ENCODE results near the gene SNX6. TPM values are rescaled to one million over a fixed set of nuclear protein-coding genes. Genes with fewer than 3 reads are reported as not detected.

Gene SNX6
- total RNA-seq (100 to 1,000 TPM; 105 to 119 TPM), polyA plus RNA-seq (ENCODE audit: insufficient read length in 2 of 2) (10 to 100 TPM; 63.0 to 82.2 TPM)
- long read RNA-seq, donor 1, transcript SNX6-201 (14 exons, 2,001 nt): major isoform, 19 of 41 reads
- long read RNA-seq, donor 1, transcript SNX6-202 (13 exons, 3,398 nt): minor isoform, 12 of 41 reads
- long read RNA-seq, donor 1, partial matches to known transcripts: 10 of 41 reads
- long read RNA-seq, donor 1, other reads (novel, unspliced or antisense): 0 of 41 reads
- long read RNA-seq, donor 2, transcript SNX6-201 (14 exons, 2,001 nt): major isoform, 8 of 10 reads
- long read RNA-seq, donor 2, partial matches to known transcripts: 0 of 10 reads
- long read RNA-seq, donor 2, other reads (novel, unspliced or antisense): 0 of 10 reads
- long read RNA-seq, donor 3, transcript SNX6-201 (14 exons, 2,001 nt): minor isoform, 9 of 34 reads
- long read RNA-seq, donor 3, transcript SNX6-202 (13 exons, 3,398 nt): major isoform, 10 of 34 reads
- long read RNA-seq, donor 3, partial matches to known transcripts: 15 of 34 reads
- long read RNA-seq, donor 3, other reads (novel, unspliced or antisense): 0 of 34 reads
- long read RNA-seq, donor 4, transcript SNX6-201 (14 exons, 2,001 nt): major isoform, 25 of 112 reads
- long read RNA-seq, donor 4, transcript SNX6-202 (13 exons, 3,398 nt): minor isoform, 13 of 112 reads
- long read RNA-seq, donor 4, partial matches to known transcripts: 72 of 112 reads
- long read RNA-seq, donor 4, other reads (novel, unspliced or antisense): 0 of 112 reads

DNA sequence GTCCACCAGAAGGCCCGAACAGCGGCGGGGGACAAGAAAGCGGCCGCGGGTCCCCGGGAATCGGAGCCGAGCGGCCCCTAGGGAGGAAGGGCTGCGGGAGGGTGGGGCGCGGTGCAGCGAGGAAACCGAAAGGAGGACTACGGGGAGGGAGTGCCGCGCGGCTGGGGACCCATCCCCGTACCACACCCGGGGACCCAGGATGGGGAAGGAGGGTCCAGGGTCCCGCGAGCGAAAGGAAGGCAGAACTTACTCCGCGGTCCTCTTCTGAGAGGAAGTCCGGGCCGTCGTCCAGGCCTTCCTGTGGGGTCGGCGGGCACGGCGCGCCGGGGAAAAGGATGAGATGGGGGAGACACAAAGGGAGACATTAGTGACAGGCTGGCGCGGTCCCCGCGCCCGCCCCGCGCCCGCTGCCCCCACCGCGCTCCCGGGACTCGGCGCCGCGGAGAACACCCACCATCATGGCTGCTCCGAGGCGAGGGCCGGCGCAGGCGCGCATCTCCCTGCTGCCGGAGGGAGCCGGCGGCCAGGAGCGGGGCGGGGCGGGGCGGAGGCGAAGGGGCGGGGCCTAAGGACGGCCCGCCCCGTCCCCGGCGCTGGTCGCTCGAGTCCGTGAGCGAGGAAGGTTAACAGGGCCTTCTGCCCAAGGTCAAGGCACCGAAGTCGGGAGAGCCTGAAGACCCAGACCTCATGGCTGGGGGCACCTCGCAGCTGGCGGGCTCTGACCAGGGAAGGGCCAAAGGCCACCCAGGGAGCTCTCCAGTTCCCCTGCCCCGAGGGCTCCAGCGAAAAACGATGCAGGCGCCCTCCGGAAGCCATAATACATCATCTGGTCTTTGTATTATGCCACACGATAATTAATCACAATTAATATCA is at the start of gene SNX6:
TSS of gene SNX6 (minus strand) at position 492 of the 873 bp plus-strand sequence. CDS start at position 460, 32 bp downstream.
- DNase-seq (ENCODE audit: low read depth in 4 of 6, low spot score in 6 of 6): peak; percentile 66 to 95 (median 74)
- Histone ChIP-seq H3K4me3 (ENCODE audit: low read depth, low read length) (peak within 1 kb of the TSS; percentile 95), H3K9me3 (ENCODE audit: control insufficient read depth, insufficient read depth, low read length) (no peaks in the 10 kb centered on the region), H3K27me3 (ENCODE audit: control insufficient read depth, insufficient read depth, low read length) (no peaks in the 10 kb centered on the region), H3K36me3 (ENCODE audit: control insufficient read depth, insufficient read depth, low read length) (no peaks in the 10 kb centered on the region), H3K27ac (ENCODE audit: low read depth, low read length) (peak within 1 kb of the TSS; percentile 90), H3K4me1 (ENCODE audit: control insufficient read depth, insufficient read depth, low read length) (peaks cover 9% of the 10 kb centered on the region)
- WGBS (ENCODE audit: insufficient coverage): under 1% methylated on average over 80 of the region's 84 CpGs

DNA sequence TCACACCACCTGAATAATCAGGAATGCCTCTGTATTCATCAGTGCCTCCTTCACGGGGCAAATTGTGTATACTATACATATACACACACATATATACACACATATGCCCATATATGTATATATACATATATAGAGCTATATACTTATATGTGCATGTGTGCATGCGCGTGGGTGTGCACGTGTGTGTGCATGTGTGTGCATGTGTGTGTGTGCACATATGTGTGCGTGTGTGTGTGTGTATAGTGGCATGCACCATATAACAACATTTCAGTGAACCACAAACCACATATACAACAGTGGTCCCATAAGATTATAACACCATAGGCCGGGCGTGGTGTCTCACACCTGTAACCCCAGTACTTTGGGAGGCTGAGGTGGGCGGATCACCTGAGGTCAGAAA is 48.8 kb upstream of the SNX6 start:
- H3K4me1 ChIP-seq (ENCODE audit: control insufficient read depth, insufficient read depth, low read length): no peaks in the 10 kb centered on the region
- H3K4me3 ChIP-seq (ENCODE audit: low read depth, low read length): no peak overlapping the region
- no peaks in the 10 kb centered on the region for H3K36me3 ChIP-seq (ENCODE audit: control insufficient read depth, insufficient read depth, low read length)
- no peaks in the 10 kb centered on the region for H3K27me3 ChIP-seq (ENCODE audit: control insufficient read depth, insufficient read depth, low read length)
- no peak for DNase-seq (ENCODE audit: low read depth in 4 of 6, low spot score in 6 of 6)
- no peaks in the 10 kb centered on the region for H3K9me3 ChIP-seq (ENCODE audit: control insufficient read depth, insufficient read depth, low read length)
- 100% methylated on average over 1 of the region's 8 CpGs for WGBS (ENCODE audit: insufficient coverage)
- H3K27ac ChIP-seq (ENCODE audit: low read depth, low read length): no peak overlapping the region

DNA sequence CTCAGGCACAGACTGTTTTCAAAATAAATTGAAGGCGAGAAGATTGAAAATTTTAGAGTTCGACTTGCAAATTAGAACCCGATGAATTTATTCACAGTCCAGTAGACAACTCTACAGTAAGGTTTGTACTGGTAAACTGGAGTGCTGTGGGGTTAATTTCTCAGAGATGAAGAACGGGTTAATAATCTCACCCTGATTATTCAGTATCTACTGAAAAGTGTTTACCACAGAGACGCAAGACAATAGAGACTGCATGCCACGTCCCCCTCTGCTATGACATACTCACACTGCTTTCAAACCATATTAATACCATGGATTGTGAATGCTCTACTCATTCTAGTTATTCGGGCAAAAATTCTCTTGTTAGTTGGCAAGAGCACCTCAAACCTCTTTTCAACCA is 48.4 kb upstream of the SNX6 start:
- Histone ChIP-seq H3K4me3 (ENCODE audit: low read depth, low read length) (no peak overlapping the region), H3K27ac (ENCODE audit: low read depth, low read length) (no peak overlapping the region), H3K36me3 (ENCODE audit: control insufficient read depth, insufficient read depth, low read length) (no peaks in the 10 kb centered on the region), H3K4me1 (ENCODE audit: control insufficient read depth, insufficient read depth, low read length) (no peaks in the 10 kb centered on the region), H3K27me3 (ENCODE audit: control insufficient read depth, insufficient read depth, low read length) (no peaks in the 10 kb centered on the region), H3K9me3 (ENCODE audit: control insufficient read depth, insufficient read depth, low read length) (no peaks in the 10 kb centered on the region)
- WGBS (ENCODE audit: insufficient coverage): 80% methylated on average over 1 of the region's 7 CpGs
- DNase-seq (ENCODE audit: low read depth in 4 of 6, low spot score in 6 of 6): no peak

DNA sequence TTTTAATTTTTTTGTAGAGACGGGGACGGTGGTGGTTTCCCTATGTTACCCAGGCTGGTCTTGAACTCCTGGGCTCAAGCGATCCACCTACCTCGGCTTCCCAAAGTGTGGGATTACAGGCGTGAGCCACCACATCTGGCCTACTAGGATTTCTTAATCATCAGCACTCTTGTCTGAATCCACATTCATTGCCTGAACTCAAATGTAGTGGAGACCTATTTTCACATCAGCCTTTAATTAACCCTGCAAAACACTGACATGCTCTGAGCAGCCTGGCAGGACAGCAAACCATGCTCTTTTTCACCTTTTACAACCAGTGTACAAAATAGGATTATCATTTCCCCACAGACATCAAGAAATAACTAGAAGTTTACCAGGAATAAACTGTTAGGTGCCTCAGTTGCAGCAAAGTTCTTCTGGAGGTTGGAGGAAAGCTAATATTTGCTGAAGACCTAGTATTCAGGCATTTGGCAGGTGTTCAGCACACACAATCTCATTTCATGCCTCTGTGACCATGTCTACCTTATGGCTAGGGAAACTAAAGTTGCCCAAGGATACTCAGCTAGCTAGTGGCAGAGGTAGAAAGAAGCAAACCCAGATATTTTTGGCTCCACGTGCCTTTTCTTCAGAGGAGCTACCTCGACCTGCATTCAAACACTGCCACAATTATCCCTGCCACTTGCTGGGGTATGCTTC is 46.7 kb upstream of the SNX6 start:
- DNase-seq (ENCODE audit: low read depth in 4 of 6, low spot score in 6 of 6): no peak
- Histone ChIP-seq H3K27me3 (ENCODE audit: control insufficient read depth, insufficient read depth, low read length) (no peaks in the 10 kb centered on the region), H3K36me3 (ENCODE audit: control insufficient read depth, insufficient read depth, low read length) (no peaks in the 10 kb centered on the region), H3K9me3 (ENCODE audit: control insufficient read depth, insufficient read depth, low read length) (no peaks in the 10 kb centered on the region), H3K4me3 (ENCODE audit: low read depth, low read length) (no peak overlapping the region), H3K27ac (ENCODE audit: low read depth, low read length) (no peak overlapping the region), H3K4me1 (ENCODE audit: control insufficient read depth, insufficient read depth, low read length) (no peaks in the 10 kb centered on the region)
- 93% methylated on average over 5 of the region's 7 CpGs for WGBS (ENCODE audit: insufficient coverage)

DNA sequence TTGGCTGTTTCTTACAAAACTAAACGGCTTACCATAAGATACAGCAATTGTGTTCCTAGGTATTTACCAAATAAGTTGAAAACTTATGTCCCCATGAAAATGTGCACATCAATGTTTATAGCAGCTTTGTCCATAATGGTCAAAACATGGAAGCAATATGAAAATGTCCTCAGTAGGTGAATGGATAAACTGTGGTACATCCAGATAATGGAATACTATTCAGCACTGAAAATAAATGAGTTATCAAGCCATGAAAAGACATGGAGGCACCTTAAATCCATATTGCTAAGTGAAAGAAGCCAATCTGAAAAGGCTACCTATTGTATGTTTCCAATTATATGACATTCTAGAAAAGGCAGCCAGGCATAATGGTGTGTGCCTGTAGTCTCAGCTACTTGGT is 43.8 kb upstream of the SNX6 start:
- no peaks in the 10 kb centered on the region for H3K9me3 ChIP-seq (ENCODE audit: control insufficient read depth, insufficient read depth, low read length)
- no peaks in the 10 kb centered on the region for H3K36me3 ChIP-seq (ENCODE audit: control insufficient read depth, insufficient read depth, low read length)
- H3K27me3 ChIP-seq (ENCODE audit: control insufficient read depth, insufficient read depth, low read length): no peaks in the 10 kb centered on the region
- H3K4me1 ChIP-seq (ENCODE audit: control insufficient read depth, insufficient read depth, low read length): no peaks in the 10 kb centered on the region
- H3K27ac ChIP-seq (ENCODE audit: low read depth, low read length): no peak overlapping the region
- no peak for DNase-seq (ENCODE audit: low read depth in 4 of 6, low spot score in 6 of 6)
- WGBS (ENCODE audit: insufficient coverage): no CpG with 5 or more reads among the region's 1 CpG
- H3K4me3 ChIP-seq (ENCODE audit: low read depth, low read length): no peak overlapping the region

DNA sequence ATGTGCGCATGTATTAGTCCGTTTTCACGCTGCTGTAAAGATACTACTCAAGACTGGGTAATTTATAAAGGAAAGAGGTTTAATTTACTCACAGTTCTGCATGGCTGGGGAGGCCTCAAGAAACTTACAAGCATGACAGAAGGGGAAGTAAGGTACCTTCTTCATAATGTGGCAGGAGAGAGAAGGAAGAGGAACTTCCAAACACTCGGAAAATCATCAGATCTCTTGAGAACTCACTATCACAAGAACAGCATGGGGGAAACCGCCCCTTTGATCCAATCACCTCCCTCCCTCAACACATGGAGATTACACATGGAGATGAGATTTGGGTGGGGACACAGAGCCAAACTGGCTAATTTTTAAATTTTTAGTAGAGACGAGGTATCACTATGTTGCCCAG is 41.8 kb upstream of the SNX6 start:
- 38% methylated on average over 1 of the region's 6 CpGs for WGBS (ENCODE audit: insufficient coverage)
- Histone ChIP-seq H3K27ac (ENCODE audit: low read depth, low read length) (no peak overlapping the region), H3K4me1 (ENCODE audit: control insufficient read depth, insufficient read depth, low read length) (no peaks in the 10 kb centered on the region), H3K4me3 (ENCODE audit: low read depth, low read length) (no peak overlapping the region), H3K36me3 (ENCODE audit: control insufficient read depth, insufficient read depth, low read length) (no peaks in the 10 kb centered on the region), H3K9me3 (ENCODE audit: control insufficient read depth, insufficient read depth, low read length) (no peaks in the 10 kb centered on the region), H3K27me3 (ENCODE audit: control insufficient read depth, insufficient read depth, low read length) (no peaks in the 10 kb centered on the region)
- no peak for DNase-seq (ENCODE audit: low read depth in 4 of 6, low spot score in 6 of 6)

DNA sequence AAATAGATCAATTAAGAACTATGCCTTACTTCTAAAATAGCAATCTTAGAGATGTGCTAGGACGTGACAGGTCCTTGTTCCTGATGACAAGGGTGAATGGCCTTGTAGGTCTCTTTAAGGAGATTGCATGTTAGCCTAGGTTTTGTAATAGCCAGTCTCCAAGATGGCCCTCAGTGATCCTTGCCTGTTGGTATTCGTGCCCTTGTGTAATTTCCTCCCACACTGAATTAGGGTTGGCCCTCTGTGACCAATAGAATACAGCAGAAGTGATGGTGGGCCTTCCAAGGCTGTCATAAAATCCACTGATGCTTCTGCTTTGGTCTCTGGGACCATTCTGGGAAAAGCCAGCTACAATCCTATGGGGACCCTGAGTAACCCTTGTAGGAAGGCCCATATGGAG is 38.2 kb upstream of the SNX6 start:
- H3K27ac ChIP-seq (ENCODE audit: low read depth, low read length): no peak overlapping the region
- H3K4me1 ChIP-seq (ENCODE audit: control insufficient read depth, insufficient read depth, low read length): no peaks in the 10 kb centered on the region
- 100% methylated on average over 1 of the region's 2 CpGs for WGBS (ENCODE audit: insufficient coverage)
- no peaks in the 10 kb centered on the region for H3K27me3 ChIP-seq (ENCODE audit: control insufficient read depth, insufficient read depth, low read length)
- H3K36me3 ChIP-seq (ENCODE audit: control insufficient read depth, insufficient read depth, low read length): no peaks in the 10 kb centered on the region
- DNase-seq (ENCODE audit: low read depth in 4 of 6, low spot score in 6 of 6): no peak
- H3K9me3 ChIP-seq (ENCODE audit: control insufficient read depth, insufficient read depth, low read length): no peaks in the 10 kb centered on the region
- no peak overlapping the region for H3K4me3 ChIP-seq (ENCODE audit: low read depth, low read length)

DNA sequence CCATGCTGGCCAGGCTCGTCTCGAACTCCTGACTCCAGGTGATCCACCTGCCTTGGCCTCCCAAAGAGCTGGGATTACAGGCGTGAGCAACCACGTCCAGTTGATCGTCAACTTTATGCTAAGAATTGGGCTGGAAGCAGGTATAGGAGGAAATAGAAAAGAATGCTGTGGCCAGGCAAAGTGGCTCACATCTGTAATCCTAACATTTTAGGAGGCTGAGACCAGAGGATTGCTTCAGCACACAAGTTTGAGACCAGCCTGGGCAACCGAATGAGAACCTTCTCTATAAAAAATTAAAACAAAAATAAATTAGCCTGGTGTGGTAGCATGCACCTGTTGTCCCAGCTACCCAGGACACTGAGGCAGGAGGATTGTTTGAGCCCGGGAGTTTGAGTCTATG is 37.1 kb upstream of the SNX6 start:
- H3K36me3 ChIP-seq (ENCODE audit: control insufficient read depth, insufficient read depth, low read length): no peaks in the 10 kb centered on the region
- no peak overlapping the region for H3K27ac ChIP-seq (ENCODE audit: low read depth, low read length)
- WGBS (ENCODE audit: insufficient coverage): 95% methylated on average over 4 of the region's 7 CpGs
- no peak overlapping the region for H3K4me3 ChIP-seq (ENCODE audit: low read depth, low read length)
- no peaks in the 10 kb centered on the region for H3K4me1 ChIP-seq (ENCODE audit: control insufficient read depth, insufficient read depth, low read length)
- no peaks in the 10 kb centered on the region for H3K27me3 ChIP-seq (ENCODE audit: control insufficient read depth, insufficient read depth, low read length)
- no peaks in the 10 kb centered on the region for H3K9me3 ChIP-seq (ENCODE audit: control insufficient read depth, insufficient read depth, low read length)
- DNase-seq (ENCODE audit: low read depth in 4 of 6, low spot score in 6 of 6): no peak

All from spinal cord (tissue), 10 donors.